DMS114 treated with DMSO at 0.1 percent for 48 hours (cell line): ENCODE results near the gene HSPD1.

ENCODE experiments used
- DNase-seq: peaks from one replicate; lab custom pipeline; 2025; ENCODE audit not compliant: unreplicated experiment; lab: John Stamatoyannopoulos, UW

Gene HSPD1

GRCh38 chr2:197442857-197443256 is 56.8 kb downstream of the HSPD1 start:
- no peak for DNase-seq

DNA sequence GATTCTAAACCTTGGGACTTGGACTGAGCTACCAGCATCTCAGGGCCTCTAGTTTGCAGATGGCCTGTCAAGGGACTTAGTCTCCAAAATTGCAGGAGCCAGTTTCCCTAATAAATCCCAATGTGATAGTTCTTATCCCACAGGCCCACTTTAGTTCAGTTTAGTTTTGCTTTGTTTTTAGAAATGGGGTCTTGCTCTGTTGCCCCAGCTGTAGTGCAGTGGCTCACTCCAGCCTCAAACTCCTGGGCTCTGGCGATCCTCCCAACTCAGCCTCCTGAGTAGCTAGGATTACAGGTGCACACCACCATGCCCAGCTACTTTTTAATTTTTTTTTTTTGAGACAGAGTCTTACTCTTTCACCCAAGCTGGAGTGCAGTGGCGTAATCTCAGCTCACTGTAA is 62.3 kb downstream of the HSPD1 start:
- DNase-seq = no peak
